GM21367 (cell line): Measurements from ENCODE around the gene PBX4.
A peak's percentile ranks its signal among the peaks of the same experiment; 100 is the strongest.

ENCODE experiments used
- ATAC-seq: cut with Tn5 transposase; IDR thresholded peaks from one replicate; pipeline ENCODE4 v1.9.1; 2021; ENCODE audit not compliant: unreplicated experiment

The PBX4 gene

DNA sequence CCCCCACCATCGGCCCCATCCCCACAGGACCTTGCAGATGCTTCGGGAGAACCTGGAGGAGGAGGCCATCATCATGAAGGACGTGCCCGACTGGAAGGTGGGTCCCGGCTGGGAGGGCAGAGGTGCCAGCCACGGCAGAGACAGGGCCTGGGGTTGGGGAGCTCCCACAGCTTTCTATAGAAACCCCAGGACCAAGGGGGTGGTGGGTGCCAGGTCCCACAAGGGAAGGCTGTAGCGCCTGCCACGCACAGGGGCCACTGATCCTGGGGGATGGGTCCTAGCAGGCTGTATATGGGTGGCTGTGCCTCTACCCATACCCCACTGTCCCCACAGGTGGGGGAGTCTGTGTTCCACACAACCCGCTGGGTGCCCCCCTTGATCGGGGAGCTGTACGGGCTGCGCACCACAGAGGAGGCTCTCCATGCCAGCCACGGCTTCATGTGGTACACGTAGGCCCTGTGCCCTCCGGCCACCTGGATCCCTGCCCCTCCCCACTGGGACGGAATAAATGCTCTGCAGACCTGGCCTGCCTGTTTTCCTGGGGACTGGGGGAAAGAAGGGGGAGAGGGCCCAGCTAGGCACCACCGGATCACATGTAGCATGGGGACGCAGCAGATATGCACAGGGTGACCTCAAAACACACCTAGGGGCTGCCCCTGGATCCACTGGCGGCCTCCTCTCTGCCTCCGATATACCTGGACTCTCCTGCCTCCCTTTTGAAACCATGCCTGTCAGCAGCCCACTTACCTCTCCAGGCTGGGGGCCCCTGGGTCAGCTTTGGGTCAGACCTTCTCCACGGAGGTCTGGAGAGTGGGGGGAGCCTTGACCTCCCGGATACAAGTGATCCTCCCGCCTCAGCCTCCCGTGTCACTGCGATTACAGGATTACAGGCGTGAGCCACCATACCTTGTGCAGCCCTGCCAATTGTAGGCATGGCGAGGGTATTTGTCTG lies 90.5 kb downstream of the PBX4 start:
- ATAC-seq = no peak

DNA sequence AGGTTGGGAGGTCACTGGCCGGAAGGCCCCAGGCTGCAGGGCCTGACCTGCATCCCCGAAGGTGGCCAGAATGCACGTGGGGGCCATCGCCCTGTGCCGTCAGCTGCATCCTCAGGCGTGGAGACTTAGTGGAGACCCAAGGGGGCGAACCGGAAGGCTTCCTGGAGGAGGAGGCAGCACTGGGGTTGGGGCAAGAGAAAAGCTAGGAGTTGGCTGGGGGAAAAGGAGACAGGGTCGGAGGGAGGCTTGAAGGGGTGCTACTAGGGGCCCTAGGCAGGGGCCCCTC lies 91.2 kb downstream of the PBX4 start:
- no peak for ATAC-seq

DNA sequence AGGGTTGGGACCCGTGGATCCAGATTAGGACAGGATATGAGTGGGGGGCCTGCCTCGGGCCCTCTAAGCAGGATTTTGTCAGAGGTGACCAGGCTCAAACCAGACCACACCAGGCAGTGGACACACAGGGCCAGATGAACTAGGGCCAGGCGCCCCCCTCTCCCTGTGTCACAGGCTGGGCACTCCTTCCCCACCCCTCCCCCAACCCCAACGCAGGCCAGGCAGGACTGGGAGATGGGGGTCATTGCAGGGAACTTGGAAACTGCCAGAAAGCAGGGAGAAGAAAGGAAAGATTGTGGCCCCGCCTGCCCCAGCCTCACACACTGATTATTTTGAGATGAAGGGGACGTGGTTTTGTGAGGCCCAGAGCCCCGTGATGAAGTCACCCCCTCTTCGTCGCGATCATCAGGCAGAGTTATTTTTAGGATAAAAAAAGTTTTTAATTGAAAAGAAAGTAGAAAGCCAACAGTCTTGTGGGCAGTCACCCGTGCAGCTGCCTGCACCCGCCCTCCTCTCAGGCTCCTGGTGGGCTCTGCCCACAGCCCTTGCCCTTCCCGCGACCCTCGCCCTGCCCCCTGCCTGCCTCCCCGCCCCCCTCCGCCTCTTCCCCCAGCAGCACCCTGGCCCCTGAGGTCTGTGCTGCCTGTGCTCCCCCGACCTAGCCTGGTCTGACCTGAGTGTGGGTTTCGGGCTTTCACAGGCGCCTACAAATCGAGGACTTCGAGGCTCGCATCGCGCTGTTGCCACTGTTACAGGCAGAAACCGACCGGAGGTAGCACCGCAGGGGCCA lies 91.7 kb downstream of the PBX4 start:
- no peak for ATAC-seq

DNA sequence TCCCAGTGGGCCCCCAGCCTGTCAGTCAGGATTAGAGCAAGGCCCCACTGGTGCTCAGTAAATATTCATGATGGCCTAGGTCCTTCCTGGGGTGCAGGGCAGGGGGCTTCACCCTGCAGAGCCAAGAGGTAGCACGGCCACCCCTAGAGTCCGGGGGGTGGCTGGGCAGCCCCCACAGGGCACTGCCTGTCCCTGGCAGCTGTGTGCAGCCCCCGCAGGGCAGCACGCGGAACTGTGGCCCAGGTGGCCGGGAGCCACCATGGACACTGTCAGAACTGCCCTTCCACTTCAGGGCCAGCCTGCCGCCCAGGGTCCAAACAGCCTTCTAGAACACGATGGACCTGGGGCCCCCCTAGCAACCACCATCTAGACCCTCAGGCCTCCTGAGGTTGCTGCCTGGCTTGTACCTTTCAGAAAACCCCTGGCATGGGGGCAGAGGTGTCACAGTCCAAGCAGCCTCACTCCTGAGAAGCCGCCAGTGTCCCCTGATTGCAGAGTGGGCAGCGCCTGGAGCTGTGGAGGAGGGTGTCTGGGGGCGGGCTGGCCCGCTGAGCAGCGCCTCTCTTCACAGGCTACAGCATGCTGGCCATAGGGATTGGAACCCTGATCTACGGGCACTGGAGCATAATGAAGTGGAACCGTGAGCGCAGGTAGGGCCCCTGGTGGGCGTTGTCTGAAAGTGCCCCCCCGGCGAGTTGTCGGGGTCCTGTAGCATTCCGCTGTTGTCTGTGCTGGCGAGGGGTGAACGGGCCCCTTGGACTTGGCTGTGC lies 92.7 kb downstream of the PBX4 start:
- ATAC-seq = no peak

DNA sequence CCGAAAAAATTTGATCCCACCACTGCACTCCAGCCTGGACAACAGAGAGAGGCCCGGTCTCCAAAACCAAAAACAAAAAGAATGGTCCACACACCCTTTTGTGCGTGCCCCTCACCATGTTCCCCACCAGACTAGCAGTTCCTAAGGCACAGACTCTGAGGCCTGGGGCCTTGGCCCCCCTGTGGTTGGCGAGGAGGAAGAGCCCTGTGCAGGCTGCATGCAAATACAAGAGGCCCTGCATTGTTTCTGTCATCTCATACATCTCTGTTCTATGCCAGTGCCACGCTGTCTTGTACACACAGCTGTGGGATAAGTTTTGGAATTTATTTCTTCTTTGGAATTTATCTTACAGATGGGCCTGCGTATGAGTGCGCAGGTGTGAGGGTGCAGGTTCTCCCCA lies 94.4 kb downstream of the PBX4 start:
- no peak for ATAC-seq

DNA sequence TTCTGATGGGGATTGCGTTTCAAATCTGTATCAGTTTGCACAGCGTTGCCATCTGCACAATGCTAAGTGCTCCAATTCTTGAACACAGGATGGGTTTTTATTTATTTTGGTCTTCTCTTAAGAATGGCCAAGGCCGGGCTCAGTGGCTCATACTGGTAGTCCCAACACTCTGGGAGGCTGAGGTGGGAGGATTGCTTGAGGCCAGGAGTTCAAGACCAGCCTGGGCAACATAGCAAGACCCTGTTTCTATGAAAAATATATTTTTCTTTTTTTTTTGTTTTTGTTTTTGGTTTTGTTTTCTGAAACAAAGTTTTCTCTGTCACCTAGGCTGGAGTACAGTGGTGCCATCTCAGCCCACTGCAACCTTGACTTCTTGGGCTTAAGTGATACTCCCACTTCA lies 95.3 kb downstream of the PBX4 start:
- no peak for ATAC-seq

DNA sequence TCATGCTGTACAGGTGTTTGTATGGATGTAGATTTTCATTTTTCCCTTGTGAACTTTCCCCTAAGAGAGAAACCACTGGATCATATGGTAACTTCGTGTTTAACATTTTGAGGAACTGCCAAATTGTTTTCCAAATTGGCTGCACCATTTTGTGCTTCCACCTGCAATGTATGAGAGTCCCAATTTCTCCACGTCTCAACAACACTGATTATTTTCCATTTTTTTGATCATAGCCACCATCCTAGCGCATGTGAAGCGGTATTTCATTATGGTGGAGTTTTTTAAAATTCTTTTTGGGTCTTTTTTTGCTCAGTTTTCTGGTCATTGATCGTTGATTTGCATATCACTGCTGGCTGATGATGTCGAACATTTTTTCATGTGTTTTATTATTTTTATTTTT lies 97.5 kb downstream of the PBX4 start:
- no peak for ATAC-seq

DNA sequence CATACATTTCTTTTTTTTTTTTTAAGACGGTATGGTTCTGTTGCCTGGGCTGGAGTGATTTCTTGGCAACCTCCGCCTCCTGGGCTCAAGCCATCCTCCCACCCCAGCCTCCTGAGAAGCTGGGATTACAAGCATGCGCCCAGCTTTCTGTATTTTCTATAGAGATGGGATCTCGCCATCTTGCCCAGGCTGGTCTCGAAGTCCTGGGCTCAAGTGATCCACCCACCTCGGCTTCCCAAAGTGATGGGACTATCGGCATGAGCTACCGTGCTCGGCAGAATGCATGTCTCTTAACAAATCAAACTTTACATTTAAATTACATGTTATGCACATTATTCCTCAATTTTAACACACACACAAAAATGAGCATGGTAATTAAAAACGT lies 101.3 kb downstream of the PBX4 start:
- ATAC-seq = no peak

DNA sequence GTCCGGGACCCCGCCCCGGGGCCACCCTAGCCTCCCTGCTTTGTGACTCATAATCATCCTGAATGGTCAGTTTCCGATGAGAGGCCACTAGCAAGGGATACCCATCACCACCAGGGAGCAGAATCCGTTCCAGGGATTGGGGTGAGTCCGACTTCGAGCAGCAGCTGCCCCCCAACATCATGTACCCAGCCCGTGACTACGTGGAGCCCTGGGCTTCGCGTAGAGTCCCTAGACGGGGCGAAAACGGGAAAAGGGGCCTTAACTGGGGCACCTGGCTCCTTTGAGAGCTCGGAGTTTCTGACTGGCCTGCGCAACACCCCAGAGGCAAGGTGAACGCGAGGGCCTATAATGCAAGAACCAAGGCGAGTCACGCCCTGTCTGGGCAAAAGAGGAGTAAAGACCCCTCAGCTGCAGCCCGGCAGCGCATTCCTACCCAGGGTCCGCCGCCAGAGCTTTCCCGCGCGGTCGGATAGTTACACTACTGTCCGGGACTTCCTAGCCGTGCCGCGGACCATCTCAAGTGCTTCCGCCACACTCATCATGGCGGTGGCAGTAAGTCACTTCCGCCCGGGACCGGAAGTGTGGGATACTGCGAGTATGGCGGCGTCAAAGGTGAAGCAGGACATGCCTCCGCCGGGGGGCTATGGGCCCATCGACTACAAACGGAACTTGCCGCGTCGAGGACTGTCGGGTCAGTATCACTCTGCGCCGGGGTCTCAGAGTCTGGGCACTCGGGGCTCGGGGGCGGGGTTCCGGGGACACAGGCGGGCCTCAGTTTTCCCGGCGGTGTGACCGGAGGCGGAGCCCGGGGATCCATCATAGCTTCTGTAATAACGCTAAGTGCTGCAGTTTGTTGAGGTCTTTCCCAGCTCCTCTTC lies 102.6 kb downstream of the PBX4 start, which contains the start of gene NDUFA13:
Gene NDUFA13, plus strand, starts transcription at position 584 of the 878 bp plus-strand sequence. Its CDS starts 14 bp downstream, at position 598.
- peak; percentile 75 for ATAC-seq

DNA sequence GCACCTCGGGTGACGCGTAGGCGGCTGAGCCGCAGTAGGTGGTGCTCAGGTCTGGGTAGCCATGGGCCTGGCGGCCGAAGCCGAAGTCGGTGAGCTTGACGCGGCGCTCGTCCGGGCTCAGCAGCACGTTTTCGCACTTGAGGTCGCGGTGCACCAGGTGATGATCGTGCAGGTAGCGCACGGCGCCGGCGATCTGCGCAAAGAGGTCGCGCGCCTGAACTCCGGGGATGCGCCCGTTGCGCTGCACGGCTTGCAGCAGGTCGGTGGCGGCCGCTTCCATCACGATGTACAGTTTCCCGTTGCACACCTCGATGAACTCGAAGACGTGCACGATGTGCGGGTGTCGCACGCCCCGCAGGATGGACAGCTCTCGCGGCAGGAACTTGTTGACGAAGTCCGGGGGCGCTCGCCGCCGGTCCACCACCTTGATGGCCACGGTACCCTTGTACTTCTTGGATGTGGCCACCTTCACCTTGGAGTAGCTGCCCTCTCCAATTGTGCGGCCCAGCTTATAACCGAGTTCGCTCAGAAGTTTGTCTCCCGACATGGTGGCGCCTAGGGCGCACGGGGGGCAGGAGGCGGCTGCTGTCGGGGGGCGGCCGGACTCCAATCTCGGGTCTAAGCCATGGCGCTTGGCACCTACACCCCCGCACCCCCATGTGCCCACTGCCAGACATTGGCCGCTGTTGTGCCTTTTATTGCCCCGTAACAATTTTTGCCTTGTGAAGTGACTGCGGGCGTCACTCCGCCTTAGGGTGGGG lies 103.4 kb downstream of the PBX4 start, which contains the start of gene TSSK6:
Gene TSSK6, minus strand, starts transcription at position 668 of the 761 bp plus-strand sequence. Its CDS starts 121 bp downstream, at position 547.
- no peak for ATAC-seq

DNA sequence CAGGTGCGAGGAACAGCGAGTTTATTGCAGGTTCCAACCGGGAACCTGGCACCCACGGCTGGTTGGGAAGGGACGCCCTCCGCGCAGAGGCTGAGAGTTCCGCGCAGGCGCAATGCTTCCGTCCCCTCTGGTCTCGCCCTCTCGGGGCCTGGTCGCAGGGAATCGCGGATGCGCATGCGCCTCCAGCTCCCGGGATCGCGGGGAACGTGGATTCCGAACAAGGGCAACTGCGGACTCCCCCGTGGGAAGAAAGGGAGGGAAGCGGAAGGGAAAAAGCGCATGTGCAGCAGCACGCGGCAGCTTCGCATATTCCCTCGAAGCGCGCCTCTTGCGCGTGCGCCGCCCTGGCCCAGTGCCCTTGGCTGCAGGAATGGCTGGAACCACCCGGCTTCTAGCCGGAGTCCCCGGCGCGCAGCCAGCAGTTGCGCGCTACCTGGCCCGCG lies 104.3 kb downstream of the PBX4 start:
- no peak for ATAC-seq

DNA sequence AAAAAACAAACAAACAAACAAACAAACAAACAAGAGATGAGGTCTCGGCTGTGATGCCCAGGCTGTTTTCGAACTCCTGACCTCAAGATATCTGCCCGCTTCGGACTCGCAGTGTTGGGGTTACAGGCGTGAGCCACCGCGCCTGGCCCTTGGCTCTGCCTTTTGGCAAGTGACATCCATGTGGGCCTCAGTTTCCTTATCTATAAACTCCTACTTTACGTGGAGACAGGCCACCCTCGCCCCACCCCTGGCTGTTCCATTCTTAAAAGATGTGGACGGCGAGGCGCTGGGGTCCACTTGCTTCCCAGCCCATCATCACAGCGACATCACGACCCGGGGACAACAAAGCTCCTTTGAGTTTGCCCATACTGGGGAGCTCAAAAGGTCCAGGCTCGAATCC lies 104.8 kb downstream of the PBX4 start:
- ATAC-seq = no peak
